DOHH2 (cell line): ENCODE measurements around the gene RTL9.

ENCODE experiments used
- CTCF ChIP-seq: fragments of 200-600 bp; sonication (generic); IDR thresholded peaks from one replicate; pipeline ENCODE4 v1.5.1; 2014; ENCODE audit warnings: antibody characterized with exemption, mild to moderate bottlenecking, low read depth, low read length; ENCODE audit not compliant: poor library complexity, severe bottlenecking
- EZH2phosphoT487 ChIP-seq: fragments of 200-600 bp; sonication (generic); IDR thresholded peaks from 2 replicates; pipeline ENCODE4 v1.6.1; 2017; ENCODE audit warnings: borderline replicate concordance, mild to moderate bottlenecking, antibody characterized with exemption, low read length, moderate library complexity, mixed read lengths

GRCh38 chrX:110359273-110359672, 625 bp downstream of the RTL9 start:
- TF ChIP-seq CTCF (no peak), EZH2phosphoT487 (no peak)
